Loucy (cell line): Measurements from ENCODE around the gene ZNF804A.

Experiments used
- CTCF ChIP-seq: fragments of 200-600 bp; sonication (generic); conservative IDR thresholded peaks from 2 replicates; pipeline ENCODE4 v1.5.1; 2014; ENCODE audit warnings: mild to moderate bottlenecking, antibody characterized with exemption, low read length
- EZH2phosphoT487 ChIP-seq: fragments of 200-600 bp; IDR thresholded peaks from 2 replicates; pipeline ENCODE4 v1.6.1; 2018; ENCODE audit warnings: antibody characterized with exemption, mild to moderate bottlenecking, moderate library complexity, borderline replicate concordance

- TF ChIP-seq CTCF (no peak), EZH2phosphoT487 (no peak)
Observed at GRCh38 chr2:184698476-184698875, 100.1 kb downstream of the ZNF804A start.
